Endothelial cell (in vitro differentiated cells): ENCODE results near the gene BASP1. TPM values are rescaled to one million over a fixed set of nuclear protein-coding genes. Genes with fewer than 3 reads are reported as not detected.

ENCODE experiments used
- DNase-seq: peaks from one replicate; pipeline ENCODE4 v3.0.0; 2021; ENCODE audit warnings: low spot score
- H3K27ac Mint-ChIP-seq: one replicate; pipeline ENCODE4 v1.8.0; 2021; ENCODE audit warnings: mixed read lengths, inconsistent platforms; ENCODE audit not compliant: unreplicated experiment
- H3K27me3 Mint-ChIP-seq: one replicate; pipeline ENCODE4 v1.8.0; 2021; ENCODE audit warnings: mild to moderate bottlenecking, moderate library complexity, mixed read lengths, inconsistent platforms; ENCODE audit not compliant: unreplicated experiment
- H3K36me3 Mint-ChIP-seq: one replicate; pipeline ENCODE4 v1.8.0; 2021; ENCODE audit warnings: mild to moderate bottlenecking, low read depth, mixed read lengths, inconsistent platforms; ENCODE audit not compliant: unreplicated experiment
- H3K4me1 Mint-ChIP-seq: one replicate; pipeline ENCODE4 v1.8.0; 2021; ENCODE audit warnings: mild to moderate bottlenecking, mixed read lengths, inconsistent platforms; ENCODE audit not compliant: unreplicated experiment
- H3K4me3 Mint-ChIP-seq: one replicate; pipeline ENCODE4 v1.8.0; 2021; ENCODE audit warnings: mild to moderate bottlenecking, mixed read lengths, inconsistent platforms; ENCODE audit not compliant: unreplicated experiment
- H3K9me3 Mint-ChIP-seq: one replicate; pipeline ENCODE4 v1.8.0; 2021; ENCODE audit warnings: mixed read lengths, inconsistent platforms; ENCODE audit not compliant: unreplicated experiment
- total RNA-seq: library from RNA; stranded (reverse); fragmentation: NEBNext Ultra II Directional; extraction: Animal tissue kit (Norgen Biotek cat#: 25700); gene quantifications from one replicate; pipeline ENCODE4 v1.2.1, GENCODE V29; 2021; ENCODE audit not compliant: unreplicated experiment
- TF ChIP-seq, protein P1 (sequence below): fragments of 200-600 bp; sonication (generic); IDR thresholded peaks from one replicate; pipeline ENCODE4 v1.5.0; 2021; ENCODE audit warnings: antibody characterized with exemption; ENCODE audit not compliant: unreplicated experiment

Gene BASP1
- total RNA-seq, 1 donor from 2014 or later: 95.2 TPM

DNA sequence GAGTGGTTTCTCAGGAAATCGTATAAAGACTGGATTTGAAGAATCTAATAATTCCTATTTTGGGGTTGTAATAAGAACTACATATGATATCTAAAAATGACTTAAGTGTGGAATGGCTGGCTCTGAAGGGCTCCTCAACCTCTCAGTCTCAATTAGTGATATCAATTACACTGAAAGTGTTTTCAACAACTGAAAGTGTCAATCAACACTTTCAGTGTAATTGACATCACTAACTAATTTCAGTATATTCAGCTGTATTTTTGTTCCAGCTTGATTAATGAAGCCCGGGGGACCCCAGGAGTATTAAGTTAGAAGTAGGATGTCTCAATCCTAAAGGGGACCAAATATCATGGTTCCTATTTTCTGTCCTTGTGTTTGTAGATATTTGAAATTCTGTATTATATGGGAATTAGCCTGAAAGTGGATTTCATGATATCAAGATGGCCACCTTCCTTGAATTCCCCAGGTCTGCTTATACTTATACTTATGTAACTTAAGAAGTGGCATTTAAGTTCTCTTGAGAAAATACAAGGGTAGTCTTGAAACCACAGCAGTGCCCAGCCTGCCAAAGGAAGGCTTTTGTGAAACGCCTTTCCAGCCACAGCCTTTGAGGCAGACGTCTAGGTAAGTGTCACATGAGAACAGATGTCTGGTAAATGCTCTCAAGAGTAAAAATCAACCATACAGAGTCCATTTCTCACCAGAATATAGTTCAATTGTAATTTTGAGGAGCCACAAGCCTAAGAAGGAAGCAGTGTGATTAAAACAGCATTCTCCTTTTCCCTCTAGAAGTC is 4.6 kb downstream of the BASP1 start:
- no peaks in the 10 kb centered on the region for H3K9me3 Mint-ChIP-seq
- H3K36me3 Mint-ChIP-seq: peaks cover 8% of the 10 kb centered on the region
- H3K4me3 Mint-ChIP-seq: no peak overlapping the region
- peaks cover 7% of the 10 kb centered on the region for H3K27me3 Mint-ChIP-seq
- TF ChIP-seq, protein P1, sequence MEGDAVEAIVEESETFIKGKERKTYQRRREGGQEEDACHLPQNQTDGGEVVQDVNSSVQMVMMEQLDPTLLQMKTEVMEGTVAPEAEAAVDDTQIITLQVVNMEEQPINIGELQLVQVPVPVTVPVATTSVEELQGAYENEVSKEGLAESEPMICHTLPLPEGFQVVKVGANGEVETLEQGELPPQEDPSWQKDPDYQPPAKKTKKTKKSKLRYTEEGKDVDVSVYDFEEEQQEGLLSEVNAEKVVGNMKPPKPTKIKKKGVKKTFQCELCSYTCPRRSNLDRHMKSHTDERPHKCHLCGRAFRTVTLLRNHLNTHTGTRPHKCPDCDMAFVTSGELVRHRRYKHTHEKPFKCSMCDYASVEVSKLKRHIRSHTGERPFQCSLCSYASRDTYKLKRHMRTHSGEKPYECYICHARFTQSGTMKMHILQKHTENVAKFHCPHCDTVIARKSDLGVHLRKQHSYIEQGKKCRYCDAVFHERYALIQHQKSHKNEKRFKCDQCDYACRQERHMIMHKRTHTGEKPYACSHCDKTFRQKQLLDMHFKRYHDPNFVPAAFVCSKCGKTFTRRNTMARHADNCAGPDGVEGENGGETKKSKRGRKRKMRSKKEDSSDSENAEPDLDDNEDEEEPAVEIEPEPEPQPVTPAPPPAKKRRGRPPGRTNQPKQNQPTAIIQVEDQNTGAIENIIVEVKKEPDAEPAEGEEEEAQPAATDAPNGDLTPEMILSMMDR: no peak
- peaks cover 20% of the 10 kb centered on the region for H3K4me1 Mint-ChIP-seq
- DNase-seq: no peak
- no peak overlapping the region for H3K27ac Mint-ChIP-seq

DNA sequence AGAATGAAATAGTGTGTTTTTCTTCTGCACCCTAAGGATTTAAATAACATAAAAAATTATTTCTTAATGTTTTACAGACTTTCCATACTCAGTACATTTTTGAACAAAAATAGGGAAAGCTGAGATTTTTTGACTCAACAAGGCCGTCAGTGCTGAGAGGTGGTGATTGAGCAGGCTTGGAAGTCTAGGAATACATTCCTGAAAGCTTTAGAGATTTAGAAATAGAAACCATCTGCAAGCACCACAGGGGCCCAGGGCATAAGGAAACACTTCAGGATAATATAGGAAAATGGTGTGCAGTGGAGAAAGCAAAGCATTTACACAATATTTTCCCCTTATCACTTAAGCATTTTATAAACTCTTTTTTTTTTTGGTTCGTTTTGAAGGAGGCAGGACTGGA is 5.2 kb downstream of the BASP1 start:
- Mint-ChIP-seq H3K27ac (no peak overlapping the region), H3K4me1 (peaks cover 22% of the 10 kb centered on the region), H3K9me3 (no peaks in the 10 kb centered on the region), H3K4me3 (no peak overlapping the region), H3K27me3 (peaks cover 7% of the 10 kb centered on the region), H3K36me3 (peaks cover 8% of the 10 kb centered on the region)
- TF ChIP-seq, protein P1: no peak
- DNase-seq: no peak

DNA sequence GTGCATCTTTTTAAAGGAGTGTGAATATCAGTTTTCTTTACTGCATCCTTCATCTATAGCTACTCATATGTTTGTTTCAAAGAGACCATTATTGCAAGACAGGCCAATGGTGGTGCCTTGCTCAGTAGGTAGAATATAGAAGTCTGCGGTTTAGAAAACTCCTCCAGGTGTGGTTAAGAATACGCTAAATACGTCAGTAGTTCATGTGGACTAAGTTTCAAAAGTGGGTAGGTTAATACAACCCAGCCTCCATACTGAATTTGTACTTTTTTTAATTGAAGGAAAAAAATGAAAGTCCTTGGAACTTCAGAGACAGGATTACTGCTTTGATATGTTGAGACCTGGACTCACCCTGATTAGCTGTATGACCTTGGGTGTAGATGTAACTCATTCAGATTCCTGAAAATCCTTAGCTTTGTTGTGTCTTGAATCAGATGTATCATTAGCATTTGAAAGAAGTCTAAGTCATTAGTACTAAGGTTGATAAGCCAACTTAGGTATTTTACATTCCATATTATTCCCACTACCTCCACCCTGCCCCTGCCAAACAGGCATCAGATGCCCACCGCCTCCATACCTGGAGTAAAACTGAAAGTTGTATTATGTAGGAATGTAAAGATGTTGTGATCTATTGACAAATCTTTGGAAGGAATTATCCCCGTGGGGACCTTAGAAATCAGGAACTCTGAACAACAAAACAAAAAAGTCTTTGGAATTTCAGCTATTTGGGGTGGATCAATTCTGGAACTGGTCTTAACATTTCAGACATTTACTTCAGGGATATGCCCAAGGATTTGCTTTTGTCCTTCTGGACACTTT is 6.1 kb downstream of the BASP1 start:
- TF ChIP-seq, protein P1: no peak
- Mint-ChIP-seq H3K9me3 (no peaks in the 10 kb centered on the region), H3K27ac (no peak overlapping the region), H3K27me3 (peaks cover 7% of the 10 kb centered on the region), H3K4me1 (peaks cover 32% of the 10 kb centered on the region), H3K36me3 (peaks cover 11% of the 10 kb centered on the region), H3K4me3 (no peak overlapping the region)
- no peak for DNase-seq

DNA sequence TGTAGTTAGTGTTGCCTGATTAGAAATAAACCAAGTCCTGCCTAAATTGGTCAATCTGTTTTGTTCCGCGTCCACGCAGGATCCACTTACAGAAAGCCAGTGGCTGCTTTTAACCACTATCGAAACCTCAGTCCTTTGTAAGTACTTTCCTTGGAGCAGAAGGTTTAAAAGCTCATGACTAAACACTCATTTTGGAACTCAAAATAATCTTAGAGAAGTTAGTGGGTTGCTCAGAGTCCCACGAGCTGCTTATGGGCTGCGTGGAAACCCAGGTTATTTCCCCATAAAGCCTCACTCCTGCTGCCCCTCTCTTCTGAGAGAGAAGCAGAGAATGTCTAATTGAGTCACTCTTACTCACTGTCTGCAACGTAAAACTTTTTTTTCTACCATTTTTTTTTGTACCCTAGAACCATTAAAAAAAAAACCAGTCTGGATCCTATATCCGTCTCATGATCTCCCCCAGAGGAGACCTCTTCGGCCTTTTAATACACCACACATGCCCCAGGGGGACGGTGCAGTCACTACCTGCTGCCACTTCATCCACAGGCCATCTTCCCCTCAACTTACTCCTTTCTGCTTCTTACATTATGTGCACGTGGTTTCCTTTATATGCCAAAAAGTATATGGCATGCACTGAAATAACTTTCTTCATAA is 7.6 kb downstream of the BASP1 start:
- TF ChIP-seq, protein P1: no peak
- Mint-ChIP-seq H3K9me3 (no peaks in the 10 kb centered on the region), H3K27me3 (no peaks in the 10 kb centered on the region), H3K4me3 (no peak overlapping the region), H3K36me3 (peaks cover 3% of the 10 kb centered on the region), H3K27ac (no peak overlapping the region), H3K4me1 (peaks cover 33% of the 10 kb centered on the region)
- no peak for DNase-seq
